ENCODE results near the gene MYCL.

Gene MYCL

DNA sequence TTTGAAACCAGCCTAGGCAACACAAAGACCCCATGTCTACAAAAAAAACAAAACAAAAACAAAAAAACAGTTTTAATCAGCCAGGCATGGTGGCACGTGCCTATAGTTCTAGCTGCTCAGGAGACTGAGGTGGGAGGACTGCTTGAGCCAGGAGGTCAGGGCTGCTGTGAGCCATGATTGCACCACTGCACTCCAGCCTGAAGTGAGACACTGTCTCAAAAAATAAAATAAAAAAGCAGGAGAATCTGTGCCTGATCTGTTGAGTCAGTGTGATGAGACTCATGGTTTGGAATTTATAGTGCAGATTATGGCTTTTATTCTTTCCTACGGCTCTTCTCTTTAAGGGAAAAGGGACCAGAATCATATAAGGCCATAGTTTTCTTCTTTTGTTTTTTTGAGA is 35.0 kb downstream of the MYCL start:
- no peak for DNase-seq (ENCODE audit: low spot score)
- H3K27ac ChIP-seq, result no peak overlapping the region
- TF ChIP-seq, protein P1, sequence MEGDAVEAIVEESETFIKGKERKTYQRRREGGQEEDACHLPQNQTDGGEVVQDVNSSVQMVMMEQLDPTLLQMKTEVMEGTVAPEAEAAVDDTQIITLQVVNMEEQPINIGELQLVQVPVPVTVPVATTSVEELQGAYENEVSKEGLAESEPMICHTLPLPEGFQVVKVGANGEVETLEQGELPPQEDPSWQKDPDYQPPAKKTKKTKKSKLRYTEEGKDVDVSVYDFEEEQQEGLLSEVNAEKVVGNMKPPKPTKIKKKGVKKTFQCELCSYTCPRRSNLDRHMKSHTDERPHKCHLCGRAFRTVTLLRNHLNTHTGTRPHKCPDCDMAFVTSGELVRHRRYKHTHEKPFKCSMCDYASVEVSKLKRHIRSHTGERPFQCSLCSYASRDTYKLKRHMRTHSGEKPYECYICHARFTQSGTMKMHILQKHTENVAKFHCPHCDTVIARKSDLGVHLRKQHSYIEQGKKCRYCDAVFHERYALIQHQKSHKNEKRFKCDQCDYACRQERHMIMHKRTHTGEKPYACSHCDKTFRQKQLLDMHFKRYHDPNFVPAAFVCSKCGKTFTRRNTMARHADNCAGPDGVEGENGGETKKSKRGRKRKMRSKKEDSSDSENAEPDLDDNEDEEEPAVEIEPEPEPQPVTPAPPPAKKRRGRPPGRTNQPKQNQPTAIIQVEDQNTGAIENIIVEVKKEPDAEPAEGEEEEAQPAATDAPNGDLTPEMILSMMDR (IDR thresholded peaks at IDR 0.05), result no peak
- H3K4me3 ChIP-seq, result no peak overlapping the region

DNA sequence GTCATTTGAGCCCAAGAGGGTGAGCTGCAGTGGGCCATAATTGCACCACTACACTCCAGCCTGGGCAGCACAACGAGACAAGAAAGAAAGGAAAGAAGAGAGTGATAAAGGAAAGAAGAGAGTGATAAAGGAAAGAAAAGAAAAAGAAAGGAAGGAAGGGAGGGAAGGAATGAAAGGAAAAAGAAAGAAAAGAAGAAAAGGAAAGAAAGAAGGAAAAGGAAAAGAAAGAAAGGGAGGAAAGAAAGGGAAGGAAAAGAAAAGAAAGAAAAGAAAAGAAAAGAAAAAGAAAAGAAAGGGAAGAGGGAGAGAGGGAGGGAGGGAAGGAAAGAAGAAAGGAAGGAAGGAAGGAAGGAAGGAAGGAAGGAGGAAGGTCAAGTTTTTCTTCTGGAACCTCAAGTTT is 36.0 kb downstream of the MYCL start:
- Histone ChIP-seq H3K27ac (no peak overlapping the region), H3K4me3 (no peak overlapping the region)
- no peak for DNase-seq (ENCODE audit: low spot score)
- TF ChIP-seq, protein P1 (IDR thresholded peaks at IDR 0.05), result no peak

DNA sequence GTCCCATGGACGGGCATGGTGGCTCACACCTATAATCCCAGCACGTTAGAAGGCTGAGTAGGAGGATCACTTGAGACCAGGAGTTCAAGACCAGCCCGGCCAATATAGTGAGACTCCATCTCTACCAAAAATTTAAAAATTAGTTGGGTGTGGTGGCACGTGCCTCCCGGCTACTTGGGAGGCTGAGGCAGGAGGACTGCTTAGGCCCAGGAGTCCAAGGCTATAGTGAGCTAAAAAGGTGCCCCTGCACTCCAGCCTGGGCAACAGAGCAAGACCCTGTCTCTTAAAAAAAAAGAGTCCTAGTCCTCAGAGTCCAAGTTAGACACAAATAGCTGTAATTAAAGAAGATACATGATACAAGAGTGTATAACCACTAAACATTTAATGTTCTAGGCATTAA is 38.5 kb downstream of the MYCL start:
- Histone ChIP-seq H3K4me3 (no peak overlapping the region), H3K27ac (no peak overlapping the region)
- TF ChIP-seq, protein P1 (IDR thresholded peaks at IDR 0.05), result no peak
- DNase-seq (ENCODE audit: low spot score), result no peak

DNA sequence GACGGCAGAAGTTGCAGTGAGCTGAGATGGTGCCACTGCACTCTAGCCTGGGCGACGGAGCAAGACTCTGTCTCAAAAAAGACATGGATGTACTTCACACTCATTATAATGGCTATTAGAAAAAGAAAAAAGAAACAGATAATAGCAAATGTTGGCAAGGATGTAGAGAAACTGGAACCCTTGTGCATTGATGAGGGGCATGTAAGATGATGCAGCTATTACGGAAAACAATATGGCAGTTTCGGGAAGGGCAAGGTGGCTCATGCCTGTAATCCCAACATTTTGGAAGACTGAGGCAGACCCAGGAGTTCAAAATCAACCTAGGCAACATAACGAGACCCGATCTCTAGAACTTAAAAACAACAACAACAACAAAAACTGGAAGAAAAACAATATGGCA is 40.7 kb downstream of the MYCL start:
- TF ChIP-seq, protein P1 (IDR thresholded peaks at IDR 0.05), result no peak
- Histone ChIP-seq H3K4me3 (no peak overlapping the region), H3K27ac (no peak overlapping the region)
- no peak for DNase-seq (ENCODE audit: low spot score)

- no peak overlapping the region for H3K4me3 ChIP-seq
- TF ChIP-seq, protein P1 (IDR thresholded peaks at IDR 0.05), result no peak
- no peak overlapping the region for H3K27ac ChIP-seq
- no peak for DNase-seq (ENCODE audit: low spot score)
These were observed 41.6 kb downstream of the MYCL start for GRCh38 chr1:39859859-39860812.

GRCh38 chr1:39858315-39858714 is 43.4 kb downstream of the MYCL start:
- H3K27ac ChIP-seq, result no peak overlapping the region
- no peak for DNase-seq (ENCODE audit: low spot score)
- TF ChIP-seq, protein P1 (IDR thresholded peaks at IDR 0.05), result no peak
- H3K4me3 ChIP-seq, result no peak overlapping the region
